Smooth muscle cell (in vitro differentiated cells): Measurements from ENCODE around the gene FAM98A. TPM values are rescaled to one million over a fixed set of nuclear protein-coding genes. Genes with fewer than 3 reads are reported as not detected.

ENCODE experiments used
- DNase-seq: peaks from one replicate; lab custom pipeline; 2025; ENCODE audit not compliant: unreplicated experiment; lab: John Stamatoyannopoulos, UW
- H2AFZ ChIP-seq: fragments of 200-600 bp; sonication (generic); 2 replicates; pipeline ENCODE4 v1.6.0; 2016; ENCODE audit warnings: antibody characterized with exemption, low read depth, mild to moderate bottlenecking
- H3F3A ChIP-seq: fragments of 200-600 bp; sonication (generic); 2 replicates; pipeline ENCODE4 v1.6.0; 2017; ENCODE audit warnings: antibody characterized with exemption, low read depth
- H3K27ac ChIP-seq: fragments of 200-600 bp; sonication (generic); 2 replicates; pipeline ENCODE4 v1.5.1; 2016; ENCODE audit warnings: low read depth, mild to moderate bottlenecking
- H3K27me3 ChIP-seq: fragments of 200-600 bp; sonication (generic); 2 replicates; pipeline ENCODE4 v1.6.1; 2016; ENCODE audit warnings: low read depth, mild to moderate bottlenecking
- H3K36me3 ChIP-seq: fragments of 200-600 bp; sonication (generic); 2 replicates; pipeline ENCODE4 v1.5.1; 2016; ENCODE audit warnings: low read depth
- H3K4me1 ChIP-seq: fragments of 200-600 bp; sonication (generic); 2 replicates; pipeline ENCODE4 v1.5.1; 2016; ENCODE audit warnings: low read depth
- H3K4me2 ChIP-seq: fragments of 200-600 bp; sonication (generic); 2 replicates; pipeline ENCODE4 v1.6.0; 2016; ENCODE audit warnings: mild to moderate bottlenecking
- H3K4me3 ChIP-seq: fragments of 200-600 bp; sonication (generic); 2 replicates; pipeline ENCODE4 v1.5.1; 2016; ENCODE audit warnings: mild to moderate bottlenecking
- H3K79me2 ChIP-seq: fragments of 200-600 bp; sonication (generic); 2 replicates; pipeline ENCODE4 v1.6.0; 2016; ENCODE audit warnings: low read depth, mild to moderate bottlenecking
- H3K9ac ChIP-seq: fragments of 200-600 bp; sonication (generic); 2 replicates; pipeline ENCODE4 v1.6.0; 2016; ENCODE audit warnings: low read depth
- H3K9me3 ChIP-seq: fragments of 200-600 bp; sonication (generic); replicated peaks from 2 replicates; pipeline ENCODE4 v1.5.1; 2016; ENCODE audit warnings: low read depth
- H4K20me1 ChIP-seq: fragments of 200-600 bp; sonication (generic); 2 replicates; pipeline ENCODE4 v1.6.0; 2016; ENCODE audit warnings: low read depth
- CTCF ChIP-seq: fragments of 200-600 bp; sonication (generic); IDR thresholded peaks from 2 replicates; pipeline ENCODE4 v1.5.1; 2017; ENCODE audit warnings: borderline replicate concordance, mild to moderate bottlenecking, antibody characterized with exemption; ENCODE audit not compliant: insufficient read depth, poor library complexity, severe bottlenecking
- WGBS: methylation state at CpG from one replicate; pipeline ENCODE4 v1.1.7; 2016; ENCODE audit warnings: low lambda C conversion rate; 5-methylcytosine and 5-hydroxymethylcytosine counted together
- polyA plus RNA-seq: library from polyadenylated mRNA; unstranded; fragments of >200 nt; fragmentation: Nextera tagmentation; extraction: Ambion mirVana; gene quantifications from 2 replicates; pipeline ENCODE4 v1.2.1, GENCODE V29; 2016
- total RNA-seq: library from RNA; depleted of rRNA; stranded (reverse); fragments of >200 nt; gene quantifications from 2 replicates; pipeline ENCODE4 v1.2.3, GENCODE V29; 2014

Gene FAM98A
- total and polyA plus RNA-seq, 2 experiments from 2014 or later = 53.5 to 62.4 TPM

- no peak overlapping the region for H3K27ac ChIP-seq
- H2AFZ ChIP-seq = no peak overlapping the region
- no peak for TF ChIP-seq CTCF
- H3K9ac ChIP-seq = no peak overlapping the region
- H3K9me3 ChIP-seq = no peaks in the 10 kb centered on the region
- H3K79me2 ChIP-seq = no peaks in the 10 kb centered on the region
- no peak for DNase-seq
- WGBS = 68% methylated on average over 2 of the region's 2 CpGs
- no peaks in the 10 kb centered on the region for H4K20me1 ChIP-seq
- no peak overlapping the region for H3K4me2 ChIP-seq
- no peaks in the 10 kb centered on the region for H3K27me3 ChIP-seq
- no peak overlapping the region for H3K4me3 ChIP-seq
- no peaks in the 10 kb centered on the region for H3F3A ChIP-seq
- no peaks in the 10 kb centered on the region for H3K4me1 ChIP-seq
- H3K36me3 ChIP-seq = no peaks in the 10 kb centered on the region
Observed at GRCh38 chr2:33560017-33560416, 39.1 kb downstream of the FAM98A start.

GRCh38 chr2:33559328-33559727, 39.8 kb downstream of the FAM98A start:
- no peaks in the 10 kb centered on the region for H3K9me3 ChIP-seq
- no peaks in the 10 kb centered on the region for H3F3A ChIP-seq
- no peak for TF ChIP-seq CTCF
- no peak overlapping the region for H2AFZ ChIP-seq
- no peak overlapping the region for H3K27ac ChIP-seq
- no peaks in the 10 kb centered on the region for H3K27me3 ChIP-seq
- no peaks in the 10 kb centered on the region for H3K4me1 ChIP-seq
- 95% methylated on average over 3 of the region's 3 CpGs for WGBS
- no peak overlapping the region for H3K9ac ChIP-seq
- no peaks in the 10 kb centered on the region for H3K36me3 ChIP-seq
- H3K4me2 ChIP-seq = no peak overlapping the region
- no peaks in the 10 kb centered on the region for H4K20me1 ChIP-seq
- no peak overlapping the region for H3K4me3 ChIP-seq
- no peaks in the 10 kb centered on the region for H3K79me2 ChIP-seq
- DNase-seq = no peak

- H3K27me3 ChIP-seq = no peaks in the 10 kb centered on the region
- no peak overlapping the region for H3K9ac ChIP-seq
- H4K20me1 ChIP-seq = no peaks in the 10 kb centered on the region
- no peak for DNase-seq
- no peaks in the 10 kb centered on the region for H3K4me1 ChIP-seq
- peak overlapping the region; percentile 20 for H3K4me2 ChIP-seq
- TF ChIP-seq CTCF = no peak
- H2AFZ ChIP-seq = no peak overlapping the region
- H3K36me3 ChIP-seq = no peaks in the 10 kb centered on the region
- H3K27ac ChIP-seq = no peak overlapping the region
- no peaks in the 10 kb centered on the region for H3F3A ChIP-seq
- no peaks in the 10 kb centered on the region for H3K79me2 ChIP-seq
- H3K4me3 ChIP-seq = no peak overlapping the region
- WGBS = 64% methylated on average over 3 of the region's 3 CpGs
- no peaks in the 10 kb centered on the region for H3K9me3 ChIP-seq
Observed at GRCh38 chr2:33555681-33556080, 43.4 kb downstream of the FAM98A start.

- Histone ChIP-seq H2AFZ (no peak overlapping the region), H4K20me1 (no peaks in the 10 kb centered on the region), H3K27me3 (no peaks in the 10 kb centered on the region), H3K79me2 (no peaks in the 10 kb centered on the region), H3K27ac (no peak overlapping the region), H3K4me2 (no peak overlapping the region), H3K36me3 (no peaks in the 10 kb centered on the region), H3K4me1 (no peaks in the 10 kb centered on the region), H3K9ac (no peak overlapping the region), H3F3A (no peaks in the 10 kb centered on the region), H3K9me3 (no peaks in the 10 kb centered on the region), H3K4me3 (no peak overlapping the region)
- DNase-seq = no peak
- TF ChIP-seq CTCF = no peak
- 43% methylated on average over 1 of the region's 1 CpG for WGBS
Observed at GRCh38 chr2:33552758-33553461, 46.2 kb downstream of the FAM98A start.
